ENCODE measurements around the gene KRTAP19-8.

DNA sequence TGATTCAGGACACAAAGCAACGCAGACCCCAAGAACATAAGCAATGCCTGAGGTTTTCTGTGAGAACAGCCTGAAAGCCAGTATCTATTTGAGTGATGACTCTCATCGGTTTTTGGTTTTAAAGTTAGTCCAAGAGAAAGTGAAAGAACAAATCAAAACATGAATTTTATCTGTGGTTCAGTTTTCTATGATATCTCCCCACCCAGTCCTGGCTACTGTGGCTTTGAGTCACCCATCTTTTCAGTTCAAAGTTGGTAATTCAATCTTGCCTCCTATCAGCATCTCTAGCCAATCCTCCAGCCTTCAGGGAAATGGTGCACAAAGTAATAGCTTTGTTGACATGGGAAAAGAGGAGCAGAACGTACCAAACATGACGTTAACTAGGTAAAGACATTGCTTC, 40.5 kb upstream of the KRTAP19-8 start:
- no peak for TF ChIP-seq POLR2AphosphoS5 (IDR thresholded peaks at IDR 0.05; ENCODE audit: insufficient read depth in 1 of 2, low read depth in 1 of 2)
- TF ChIP-seq CTCF (IDR thresholded peaks at IDR 0.05): no peak
- no peak for TF ChIP-seq POLR2A (IDR thresholded peaks at IDR 0.05)
